ENCODE measurements around the gene BACE1-AS.

- TF ChIP-seq, protein P1, sequence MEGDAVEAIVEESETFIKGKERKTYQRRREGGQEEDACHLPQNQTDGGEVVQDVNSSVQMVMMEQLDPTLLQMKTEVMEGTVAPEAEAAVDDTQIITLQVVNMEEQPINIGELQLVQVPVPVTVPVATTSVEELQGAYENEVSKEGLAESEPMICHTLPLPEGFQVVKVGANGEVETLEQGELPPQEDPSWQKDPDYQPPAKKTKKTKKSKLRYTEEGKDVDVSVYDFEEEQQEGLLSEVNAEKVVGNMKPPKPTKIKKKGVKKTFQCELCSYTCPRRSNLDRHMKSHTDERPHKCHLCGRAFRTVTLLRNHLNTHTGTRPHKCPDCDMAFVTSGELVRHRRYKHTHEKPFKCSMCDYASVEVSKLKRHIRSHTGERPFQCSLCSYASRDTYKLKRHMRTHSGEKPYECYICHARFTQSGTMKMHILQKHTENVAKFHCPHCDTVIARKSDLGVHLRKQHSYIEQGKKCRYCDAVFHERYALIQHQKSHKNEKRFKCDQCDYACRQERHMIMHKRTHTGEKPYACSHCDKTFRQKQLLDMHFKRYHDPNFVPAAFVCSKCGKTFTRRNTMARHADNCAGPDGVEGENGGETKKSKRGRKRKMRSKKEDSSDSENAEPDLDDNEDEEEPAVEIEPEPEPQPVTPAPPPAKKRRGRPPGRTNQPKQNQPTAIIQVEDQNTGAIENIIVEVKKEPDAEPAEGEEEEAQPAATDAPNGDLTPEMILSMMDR (IDR thresholded peaks at IDR 0.05; ENCODE audit: insufficient read depth, low read depth, low read length) = no peak
- no peak for TF ChIP-seq EZH2 (IDR thresholded peaks at IDR 0.05; ENCODE audit: insufficient read depth, low read length)
Measured at GRCh38 chr11:117316197-117316961, 25.2 kb downstream of the BACE1-AS start, which contains the start of gene BACE1.

Measured in astrocyte (in vitro differentiated cells and primary cell).